SK-N-SH treated with all-trans-retinoic acid at 6 μM for 48 hours (cell line): ENCODE results near the gene NFYC.
A peak's percentile ranks its signal among the peaks of the same experiment; 100 is the strongest.

Experiments
- ATAC-seq: fragments of 200-7000 bp; cut with Tn5 transposase; 3 replicates; pipeline ENCODE4 v1.9.1; 2020; ENCODE audit warnings: mild to moderate bottlenecking, moderate library complexity
- ARNTL ChIP-seq: fragments of 450-650 bp; formaldehyde crosslinking; IDR thresholded peaks from 2 replicates; pipeline ENCODE4 v1.5.0; 2020; ENCODE audit warnings: low read depth, mild to moderate bottlenecking, moderate library complexity, borderline replicate concordance
- BACH2 ChIP-seq: fragments of 250-450 bp; sonication (Bioruptor Pico); IDR thresholded peaks from 2 replicates; pipeline ENCODE4 v1.9.0; 2021; ENCODE audit warnings: mild to moderate bottlenecking, borderline replicate concordance
- CREB5 ChIP-seq: fragments of 250-450 bp; sonication (Bioruptor Pico); IDR thresholded peaks from 2 replicates; pipeline ENCODE4 v1.5.1; 2020; ENCODE audit warnings: low read depth, mild to moderate bottlenecking, moderate library complexity
- CSRNP3 ChIP-seq: fragments of 250-450 bp; sonication (Bioruptor Pico); IDR thresholded peaks from 2 replicates; pipeline ENCODE4 v1.5.1; 2021; ENCODE audit warnings: mild to moderate bottlenecking, moderate library complexity
- ESRRG ChIP-seq: fragments of 250-450 bp; sonication (Bioruptor Pico); IDR thresholded peaks from 2 replicates; pipeline ENCODE4 v1.6.1; 2021; ENCODE audit warnings: mild to moderate bottlenecking
- GLIS3 ChIP-seq: fragments of 250-450 bp; sonication (Bioruptor Pico); IDR thresholded peaks from 2 replicates; pipeline ENCODE4 v1.5.0; 2020; ENCODE audit warnings: mild to moderate bottlenecking, moderate library complexity
- PATZ1 ChIP-seq: fragments of 250-450 bp; sonication (Bioruptor Pico); IDR thresholded peaks from 2 replicates; pipeline ENCODE4 v1.8.0; 2020; ENCODE audit warnings: mild to moderate bottlenecking, moderate library complexity, borderline replicate concordance
- POU6F1 ChIP-seq: fragments of 250-450 bp; sonication (Bioruptor Pico); IDR thresholded peaks from 2 replicates; pipeline ENCODE4 v1.8.0; 2021; ENCODE audit warnings: low read depth, mild to moderate bottlenecking, moderate library complexity, borderline replicate concordance
- PPARA ChIP-seq: fragments of 250-450 bp; sonication (Bioruptor Pico); IDR thresholded peaks from 2 replicates; pipeline ENCODE4 v1.5.0; 2020; ENCODE audit warnings: mild to moderate bottlenecking, borderline replicate concordance
- RARB ChIP-seq: fragments of 250-450 bp; sonication (Bioruptor Pico); IDR thresholded peaks from 2 replicates; pipeline ENCODE4 v1.8.0; 2021; ENCODE audit warnings: mild to moderate bottlenecking, moderate library complexity
- SNAI2 ChIP-seq: fragments of 250-450 bp; sonication (Bioruptor Pico); IDR thresholded peaks from 2 replicates; pipeline ENCODE4 v1.5.0; 2020; ENCODE audit warnings: mild to moderate bottlenecking, moderate library complexity
- TCF4 ChIP-seq: fragments of 250-450 bp; sonication (Bioruptor Pico); IDR thresholded peaks from 2 replicates; pipeline ENCODE4 v1.8.0; 2021; ENCODE audit warnings: mild to moderate bottlenecking, moderate library complexity, borderline replicate concordance
- TOX ChIP-seq: fragments of 250-450 bp; sonication (Bioruptor Pico); IDR thresholded peaks from 2 replicates; pipeline ENCODE4 v1.8.0; 2021; ENCODE audit warnings: mild to moderate bottlenecking, moderate library complexity, borderline replicate concordance
- ZC3H10 ChIP-seq: fragments of 250-450 bp; sonication (Bioruptor Pico); IDR thresholded peaks from 2 replicates; pipeline ENCODE4 v1.5.1; 2021; ENCODE audit warnings: mild to moderate bottlenecking, moderate library complexity
- ZFP30 ChIP-seq: fragments of 450-650 bp; formaldehyde crosslinking; IDR thresholded peaks from 2 replicates; pipeline ENCODE4 v1.5.0; 2022; ENCODE audit warnings: mild to moderate bottlenecking, moderate library complexity
- ZNF565 ChIP-seq: fragments of 450-650 bp; formaldehyde crosslinking; conservative IDR thresholded peaks from 2 replicates; pipeline ENCODE4 v1.5.0; 2020; ENCODE audit warnings: low read depth, mild to moderate bottlenecking, moderate library complexity
- ZNF70 ChIP-seq: fragments of 450-650 bp; formaldehyde crosslinking; IDR thresholded peaks from 2 replicates; pipeline ENCODE4 v1.5.0; 2020; ENCODE audit warnings: mild to moderate bottlenecking, moderate library complexity
- ZNF8 ChIP-seq: fragments of 450-650 bp; formaldehyde crosslinking; IDR thresholded peaks from 2 replicates; pipeline ENCODE4 v1.5.0; 2020; ENCODE audit warnings: mild to moderate bottlenecking, moderate library complexity
- TF ChIP-seq, protein P1 (sequence below): fragments of 250-450 bp; sonication (Bioruptor Pico); IDR thresholded peaks from 2 replicates; pipeline ENCODE4 v1.5.0; 2020; ENCODE audit warnings: mild to moderate bottlenecking, moderate library complexity

Gene NFYC

DNA sequence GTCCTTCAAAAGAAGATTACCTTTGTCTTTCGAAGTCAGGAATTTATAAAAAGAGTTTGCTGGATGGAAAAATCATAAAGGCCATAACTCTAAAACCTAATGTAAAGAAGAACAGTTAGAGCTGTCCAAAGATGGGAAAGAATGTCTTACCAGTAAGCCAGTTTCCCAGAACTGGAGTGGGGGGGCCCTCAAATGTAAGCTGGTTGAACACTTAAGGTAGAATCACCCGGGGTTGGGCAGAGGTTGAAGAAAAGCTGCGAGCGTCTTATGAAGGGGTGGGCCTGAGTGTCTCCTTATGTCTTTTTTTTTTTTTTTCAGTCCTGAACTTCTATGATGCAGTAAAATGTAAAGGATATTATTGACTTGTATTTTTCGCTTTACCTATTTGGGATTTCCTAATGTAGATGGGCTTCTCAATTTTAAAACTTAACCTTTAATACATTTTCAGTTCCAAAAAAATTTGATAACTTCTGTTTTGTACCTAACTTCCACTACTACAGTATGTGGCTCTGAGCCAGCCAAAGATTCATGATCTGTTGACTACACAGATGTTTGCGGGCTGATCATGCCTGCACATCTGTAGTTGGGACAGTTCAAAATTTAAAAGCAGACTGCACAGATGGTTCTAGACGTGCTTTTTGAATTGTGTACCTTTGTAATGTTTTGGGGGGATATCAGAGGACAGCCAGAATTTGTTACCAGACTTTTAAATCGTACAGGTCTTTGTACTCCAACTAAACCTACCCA is 43.6 kb downstream of the NFYC start:
- TF ChIP-seq GLIS3 (CRISPR knock-in tag) (no peak), PPARA (CRISPR knock-in tag) (no peak), BACH2 (CRISPR knock-in tag) (no peak), TOX (CRISPR knock-in tag) (no peak), RARB (no peak), SNAI2 (CRISPR knock-in tag) (no peak), ZNF565 (CRISPR knock-in tag) (no peak), ARNTL (CRISPR knock-in tag) (no peak)
- TF ChIP-seq, all 23 proteins: peak for 0
- no peak for ATAC-seq

DNA sequence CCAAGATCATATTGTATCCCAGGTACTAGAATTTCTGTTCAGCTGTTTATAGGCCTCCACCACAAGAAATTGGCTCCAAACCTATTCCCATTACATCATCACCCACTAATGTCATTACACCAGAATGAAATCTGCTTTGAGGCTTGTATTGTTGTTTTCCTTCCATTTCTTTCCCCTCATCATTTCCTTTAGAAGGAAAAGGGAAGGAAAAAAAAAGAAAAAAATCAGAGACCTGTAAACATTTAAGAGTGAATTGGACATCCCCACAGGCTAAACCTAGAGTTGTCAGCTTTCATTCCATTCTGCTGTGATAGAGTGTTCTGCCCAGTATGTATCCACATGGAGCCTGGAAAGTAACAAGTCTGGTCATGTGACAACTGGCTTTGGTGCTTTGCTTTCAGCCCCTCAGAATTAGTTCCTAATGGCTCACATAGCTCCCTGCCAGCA is 44.6 kb downstream of the NFYC start:
- peak; percentile 64 for ATAC-seq
- TF ChIP-seq CSRNP3 (CRISPR knock-in tag): 0 out of 2 replicates have a peak, but pooled peaks have one; percentile 41
- no peak for TF ChIP-seq TCF4 (CRISPR knock-in tag)
- TF ChIP-seq CREB5: peak; percentile 83
- TF ChIP-seq, protein P1, sequence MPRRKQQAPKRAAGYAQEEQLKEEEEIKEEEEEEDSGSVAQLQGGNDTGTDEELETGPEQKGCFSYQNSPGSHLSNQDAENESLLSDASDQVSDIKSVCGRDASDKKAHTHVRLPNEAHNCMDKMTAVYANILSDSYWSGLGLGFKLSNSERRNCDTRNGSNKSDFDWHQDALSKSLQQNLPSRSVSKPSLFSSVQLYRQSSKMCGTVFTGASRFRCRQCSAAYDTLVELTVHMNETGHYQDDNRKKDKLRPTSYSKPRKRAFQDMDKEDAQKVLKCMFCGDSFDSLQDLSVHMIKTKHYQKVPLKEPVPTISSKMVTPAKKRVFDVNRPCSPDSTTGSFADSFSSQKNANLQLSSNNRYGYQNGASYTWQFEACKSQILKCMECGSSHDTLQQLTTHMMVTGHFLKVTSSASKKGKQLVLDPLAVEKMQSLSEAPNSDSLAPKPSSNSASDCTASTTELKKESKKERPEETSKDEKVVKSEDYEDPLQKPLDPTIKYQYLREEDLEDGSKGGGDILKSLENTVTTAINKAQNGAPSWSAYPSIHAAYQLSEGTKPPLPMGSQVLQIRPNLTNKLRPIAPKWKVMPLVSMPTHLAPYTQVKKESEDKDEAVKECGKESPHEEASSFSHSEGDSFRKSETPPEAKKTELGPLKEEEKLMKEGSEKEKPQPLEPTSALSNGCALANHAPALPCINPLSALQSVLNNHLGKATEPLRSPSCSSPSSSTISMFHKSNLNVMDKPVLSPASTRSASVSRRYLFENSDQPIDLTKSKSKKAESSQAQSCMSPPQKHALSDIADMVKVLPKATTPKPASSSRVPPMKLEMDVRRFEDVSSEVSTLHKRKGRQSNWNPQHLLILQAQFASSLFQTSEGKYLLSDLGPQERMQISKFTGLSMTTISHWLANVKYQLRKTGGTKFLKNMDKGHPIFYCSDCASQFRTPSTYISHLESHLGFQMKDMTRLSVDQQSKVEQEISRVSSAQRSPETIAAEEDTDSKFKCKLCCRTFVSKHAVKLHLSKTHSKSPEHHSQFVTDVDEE (CRISPR knock-in tag): no peak
- TF ChIP-seq ZNF70 (CRISPR knock-in tag): no peak
- TF ChIP-seq ARNTL (CRISPR knock-in tag): no peak
- no peak for TF ChIP-seq SNAI2 (CRISPR knock-in tag)
- no peak for TF ChIP-seq PPARA (CRISPR knock-in tag)

DNA sequence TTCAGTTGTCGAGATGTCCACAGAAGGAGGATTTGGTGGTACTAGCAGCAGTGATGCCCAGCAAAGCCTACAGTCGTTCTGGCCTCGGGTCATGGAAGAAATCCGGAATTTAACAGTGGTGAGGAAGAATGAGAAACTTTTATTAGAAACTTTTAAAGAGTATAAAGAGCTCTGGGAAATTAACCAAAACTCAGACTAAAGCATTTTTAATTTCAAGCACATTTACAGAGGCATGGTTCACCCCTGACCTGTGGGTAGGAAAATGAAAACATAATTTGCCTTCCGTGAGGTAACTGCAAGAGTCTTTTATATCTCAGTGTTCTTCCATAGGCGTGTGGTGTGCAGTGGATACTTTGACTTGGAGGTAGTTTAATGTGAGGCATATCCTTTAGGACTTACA is 47.3 kb downstream of the NFYC start:
- ATAC-seq: no peak
- TF ChIP-seq CSRNP3 (CRISPR knock-in tag) (no peak), PATZ1 (no peak), ZNF565 (CRISPR knock-in tag) (no peak), SNAI2 (CRISPR knock-in tag) (no peak)
- TF ChIP-seq, all 23 proteins: peak for 0

DNA sequence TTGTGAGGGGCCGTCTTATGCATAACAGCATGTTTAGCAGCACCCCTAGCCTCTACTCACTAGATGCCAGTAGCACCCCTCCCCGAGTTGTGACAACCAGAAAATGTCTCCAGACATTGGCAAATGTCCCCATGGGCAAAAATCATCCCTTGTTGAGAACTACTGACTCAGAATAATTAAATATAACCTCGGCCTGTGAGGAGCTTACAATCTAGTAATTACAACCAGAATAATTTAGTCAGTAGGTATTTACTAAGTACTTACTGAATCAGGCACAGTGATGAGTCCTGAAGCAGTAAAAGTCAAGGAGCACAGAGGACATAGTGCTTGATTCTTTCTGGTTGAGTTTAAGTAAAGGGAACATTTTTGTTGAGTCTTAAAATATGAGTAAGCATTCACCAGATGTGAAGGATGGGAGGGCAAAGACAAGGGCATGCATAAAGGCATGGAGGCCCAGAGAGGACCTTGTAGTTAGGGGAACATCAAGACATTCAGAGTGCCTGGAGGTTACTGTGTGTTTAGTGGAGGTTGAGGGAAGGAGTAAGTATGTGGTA is 48.0 kb downstream of the NFYC start:
- ATAC-seq: no peak
- TF ChIP-seq GLIS3 (CRISPR knock-in tag): no peak
- TF ChIP-seq PATZ1: no peak
- no peak for TF ChIP-seq BACH2 (CRISPR knock-in tag)
- TF ChIP-seq ZNF70 (CRISPR knock-in tag): no peak
- no peak for TF ChIP-seq CREB5
- TF ChIP-seq ESRRG (CRISPR knock-in tag): no peak
- no peak for TF ChIP-seq PPARA (CRISPR knock-in tag)
- TF ChIP-seq ZFP30 (CRISPR knock-in tag): no peak
- no peak for TF ChIP-seq ZC3H10 (CRISPR knock-in tag)
- TF ChIP-seq ZNF8: no peak
- no peak for TF ChIP-seq POU6F1 (CRISPR knock-in tag)
